HG02571 (cell line): ENCODE data around the gene UBTF.

Experiments
- ATAC-seq: cut with Tn5 transposase; IDR thresholded peaks from one replicate; pipeline ENCODE4 v1.9.1; 2021; ENCODE audit warnings: mild to moderate bottlenecking, moderate library complexity; ENCODE audit not compliant: unreplicated experiment

UBTF gene

DNA sequence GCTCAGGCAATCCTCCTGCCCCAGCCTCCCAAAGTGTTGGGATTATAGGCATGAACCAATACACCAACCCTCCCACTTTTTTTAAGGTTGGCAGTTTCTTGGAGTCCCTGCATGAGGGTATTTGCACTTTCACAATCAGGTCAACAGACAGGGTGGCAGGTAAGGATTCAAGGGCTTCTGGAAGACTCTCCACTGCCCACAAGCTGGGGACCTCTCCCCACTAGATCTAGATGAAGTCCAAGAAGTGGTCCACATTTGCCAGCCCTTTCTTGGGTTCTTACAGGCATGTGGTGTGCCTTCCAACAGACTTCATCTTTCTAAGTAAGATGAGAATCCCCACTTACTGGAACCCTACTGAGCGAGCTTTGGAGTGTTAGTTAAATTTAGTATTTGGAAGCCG lies 45.0 kb downstream of the UBTF start:
- ATAC-seq, result no peak

DNA sequence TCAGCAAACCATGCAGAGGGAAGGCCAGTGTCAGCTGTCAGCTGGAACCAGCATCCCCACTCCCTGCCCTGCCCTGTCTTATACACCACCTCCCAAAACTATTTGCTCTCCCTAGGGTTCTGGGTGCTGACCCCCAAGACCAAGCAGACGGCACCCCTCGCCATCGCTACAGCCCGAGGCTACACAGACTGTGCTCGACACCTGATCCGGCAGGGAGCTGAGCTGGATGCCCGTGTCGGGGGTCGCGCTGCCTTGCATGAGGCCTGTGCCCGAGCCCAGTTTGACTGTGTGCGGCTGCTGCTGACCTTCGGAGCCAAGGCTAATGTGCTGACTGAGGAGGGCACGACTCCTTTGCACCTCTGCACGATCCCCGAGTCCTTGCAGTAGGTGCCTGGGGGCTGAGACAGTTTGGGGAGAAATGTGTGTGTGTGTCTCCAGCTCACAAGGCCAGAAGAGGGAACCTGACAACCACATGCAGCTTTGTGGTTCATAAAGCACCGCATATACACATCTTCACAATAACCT lies 47.5 kb downstream of the UBTF start:
- ATAC-seq, result no peak

- ATAC-seq, result no peak
These were observed 48.8 kb downstream of the UBTF start, which contains the start of gene ASB16 for GRCh38 chr17:44170499-44171201. Gene ASB16, plus strand, starts transcription at chr17:44170704. Its CDS starts 86 bp downstream, at chr17:44170790.

DNA sequence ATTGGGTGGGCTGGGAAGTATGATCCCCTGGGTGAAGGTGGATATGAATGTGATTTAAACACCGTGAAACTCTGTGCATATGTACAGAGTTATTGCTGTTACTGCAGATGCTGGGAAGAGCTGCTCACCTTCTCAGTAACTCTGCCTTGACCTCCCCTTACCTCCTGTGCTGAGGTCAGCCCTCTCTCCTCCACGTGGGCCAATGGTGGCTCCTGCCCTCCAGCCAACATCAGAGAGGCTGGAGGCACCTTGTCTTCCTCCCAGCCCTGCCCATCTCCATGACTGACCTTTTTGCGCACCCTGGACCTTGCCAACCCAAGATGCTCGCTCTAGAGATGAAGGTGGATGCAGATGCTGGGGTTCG lies 49.4 kb downstream of the UBTF start:
- ATAC-seq, result no peak

DNA sequence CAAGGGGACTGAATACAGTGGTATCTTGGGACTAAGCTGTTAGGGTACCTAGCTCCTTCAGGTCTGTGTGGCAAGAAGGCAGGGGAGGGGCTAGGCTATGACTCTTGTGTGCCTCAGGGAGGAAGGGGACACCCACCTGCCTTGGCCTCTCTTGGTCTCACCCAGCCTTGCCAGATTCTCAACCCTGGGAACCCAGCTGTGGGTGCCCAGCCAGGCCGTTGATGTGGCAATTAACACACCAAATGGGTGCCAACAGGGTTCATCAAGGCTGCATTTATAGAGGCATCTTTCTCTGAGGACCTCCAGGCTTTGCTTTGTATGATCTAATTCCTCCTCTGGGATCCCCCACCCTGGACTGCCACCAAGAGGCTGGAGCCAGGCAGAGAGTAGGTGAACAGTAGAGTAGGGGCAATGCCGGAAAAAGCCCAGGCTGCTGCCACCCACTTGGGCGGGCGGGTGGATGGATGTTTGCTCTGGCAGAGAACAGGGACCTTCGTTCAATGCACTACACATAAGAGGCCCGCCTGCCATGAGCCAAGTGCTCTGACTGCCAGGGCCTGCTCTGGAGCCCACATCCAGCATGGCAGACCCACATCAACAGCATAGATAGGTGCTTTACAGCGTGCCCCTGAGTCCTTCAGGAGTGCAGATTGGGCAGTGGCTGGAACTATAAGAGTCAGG lies 52.2 kb downstream of the UBTF start:
- ATAC-seq, result no peak

DNA sequence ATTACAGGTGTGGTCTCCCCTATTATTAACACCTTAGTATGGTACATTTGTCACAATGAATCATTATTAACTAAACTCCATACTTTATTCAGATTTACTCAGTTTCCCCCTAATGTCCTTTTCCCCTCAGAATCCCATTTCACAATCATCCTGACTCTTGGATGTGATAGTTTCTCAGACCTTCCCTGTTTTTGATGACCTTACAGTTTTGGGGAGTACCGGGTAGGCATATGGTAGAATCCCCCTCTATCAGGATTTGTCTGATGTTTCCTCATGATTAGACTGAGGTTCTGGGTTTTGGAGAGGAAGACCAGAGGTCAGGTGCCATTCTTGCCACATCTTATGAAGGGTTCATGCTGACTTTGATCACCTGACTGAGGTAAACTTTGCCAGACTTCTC lies 55.0 kb downstream of the UBTF start:
- no peak for ATAC-seq

- no peak for ATAC-seq
These were observed 59.8 kb downstream of the UBTF start for GRCh38 chr17:44159519-44160210.

DNA sequence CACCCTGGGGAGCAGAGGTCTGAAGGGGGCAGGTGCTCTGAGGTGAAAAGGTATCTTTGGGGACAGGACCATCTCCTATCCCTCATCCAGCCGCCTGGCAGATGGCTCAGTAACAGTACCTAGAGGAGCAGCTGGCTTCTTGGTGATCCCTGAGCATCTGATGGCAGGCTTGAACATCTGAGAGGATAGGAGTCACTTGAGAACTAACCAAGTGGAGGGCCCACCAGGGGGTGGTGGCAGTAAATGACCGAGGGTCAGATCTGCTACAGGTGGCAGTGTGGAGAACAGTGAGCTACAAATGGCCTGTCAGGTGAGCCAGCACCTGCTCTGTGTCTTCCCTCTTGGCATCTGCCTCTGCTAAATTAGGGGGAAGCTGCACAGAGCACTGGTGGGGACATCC lies 64.0 kb downstream of the UBTF start:
- no peak for ATAC-seq
